Keratinocyte (primary cell): ENCODE data around the gene LRRD1. TPM values are rescaled to one million over a fixed set of nuclear protein-coding genes. Genes with fewer than 3 reads are reported as not detected.

ENCODE experiments used
- DNase-seq: peaks from one replicate; pipeline ENCODE4 v3.0.0-alpha.2; 2011; ENCODE audit warnings: low read depth, missing footprints, low spot score
- FAIRE-seq: peaks from 2 replicates; lab custom pipeline; 2011; peaks lifted over from hg19 to GRCh38; lab: Jason Lieb, UNC
- H2AFZ ChIP-seq: 2 replicates; pipeline ENCODE4 v1.6.0; 2012; ENCODE audit warnings: low read length, control low read depth, inconsistent platforms; ENCODE audit not compliant: control insufficient read depth
- H3K27ac ChIP-seq: 2 replicates; pipeline ENCODE4 v1.5.1; 2011; ENCODE audit warnings: low read length; ENCODE audit not compliant: control insufficient read depth, insufficient read depth
- H3K27me3 ChIP-seq: 3 replicates; pipeline ENCODE4 v1.6.0; 2011; ENCODE audit warnings: low read length; ENCODE audit not compliant: control insufficient read depth, insufficient read depth; ENCODE audit errors: extremely low read depth
- H3K36me3 ChIP-seq, 2 experiments: 2 replicates in 1 of 2; 3 replicates in 1 of 2; pipeline ENCODE4 v1.5.1; 2011; ENCODE audit warnings: low read length in 2 of 2, mild to moderate bottlenecking in 1 of 2; ENCODE audit not compliant: control insufficient read depth in 2 of 2, insufficient read depth in 2 of 2; ENCODE audit errors: extremely low read depth in 1 of 2
- H3K4me1 ChIP-seq: 3 replicates; pipeline ENCODE4 v1.5.1; 2011; ENCODE audit warnings: low read length; ENCODE audit not compliant: control insufficient read depth, insufficient read depth; ENCODE audit errors: extremely low read depth
- H3K4me2 ChIP-seq: 3 replicates; pipeline ENCODE4 v1.6.0; 2011; ENCODE audit warnings: low read depth, low read length; ENCODE audit not compliant: control insufficient read depth, insufficient read depth; ENCODE audit errors: extremely low read depth
- H3K4me3 ChIP-seq, 3 experiments: fragments of 200-600 bp in 1 of 3; sonication (generic) in 1 of 3; 2 replicates in 2 of 3; 3 replicates in 1 of 3; pipeline ENCODE4 v1.5.1; 2011 to 2016; ENCODE audit warnings: low read length in 3 of 3, mild to moderate bottlenecking in 3 of 3, control low read depth in 2 of 3, inconsistent platforms in 1 of 3, low read depth in 1 of 3, mixed read lengths in 1 of 3, mixed run types in 1 of 3, moderate library complexity in 1 of 3; ENCODE audit not compliant: control insufficient read depth in 2 of 3, insufficient read depth in 2 of 3; ENCODE audit errors: extremely low read depth in 1 of 3
- H3K79me2 ChIP-seq: 2 replicates; pipeline ENCODE4 v1.6.0; 2012; ENCODE audit warnings: low read length; ENCODE audit not compliant: control insufficient read depth, insufficient read depth
- H3K9ac ChIP-seq: 3 replicates; pipeline ENCODE4 v1.6.0; 2011; ENCODE audit warnings: low read length; ENCODE audit not compliant: control insufficient read depth, insufficient read depth; ENCODE audit errors: extremely low read depth
- H3K9me1 ChIP-seq: 3 replicates; pipeline ENCODE4 v1.6.0; 2011; ENCODE audit warnings: low read length; ENCODE audit not compliant: control insufficient read depth, insufficient read depth; ENCODE audit errors: extremely low read depth
- H3K9me3 ChIP-seq: 2 replicates; pipeline ENCODE4 v1.5.1; 2012; ENCODE audit warnings: low read depth, low read length; ENCODE audit not compliant: control insufficient read depth
- H4K20me1 ChIP-seq: 3 replicates; pipeline ENCODE4 v1.6.0; 2011; ENCODE audit warnings: low read length; ENCODE audit not compliant: control insufficient read depth, insufficient read depth; ENCODE audit errors: extremely low read depth
- CTCF ChIP-seq, 3 experiments: IDR thresholded peaks in 1 of 3; conservative IDR thresholded peaks in 1 of 3; optimal IDR thresholded peaks in 1 of 3; 2 replicates in 2 of 3; 3 replicates in 1 of 3; pipeline versions ENCODE3 to v1.5.1; 2011; ENCODE audit warnings: low read length in 3 of 3, mild to moderate bottlenecking in 3 of 3, moderate library complexity in 2 of 3, control low read depth in 1 of 3, inconsistent platforms in 1 of 3; ENCODE audit not compliant: insufficient read depth in 2 of 3; ENCODE audit errors: extremely low read depth in 1 of 3
- EZH2 ChIP-seq: IDR thresholded peaks from one replicate; pipeline ENCODE4 v1.6.1; 2012; ENCODE audit warnings: inconsistent platforms, mild to moderate bottlenecking, low read length, moderate library complexity
- dilution Hi-C: fragments of 300-500 bp; cut with MboI; formaldehyde crosslinking; loops from one replicate; pipeline ENCODE4 v1.7.0; 2020; ENCODE audit warnings: low sequenced_read_pairs; ENCODE audit not compliant: extremely low pct_ligation_motif_present
- polyA plus RNA-seq, 5 experiments: library from polyadenylated mRNA; depleted of rRNA in 3 of 5; stranded (reverse) in 3 of 5; stranded (forward) in 1 of 5; unstranded in 1 of 5; fragments of >200 nt; gene quantifications; 1 replicate in 1 of 5; 2 replicates in 3 of 5; 3 replicates in 1 of 5; pipeline versions ENCODE4 v1.2.1 to v1.2.3, GENCODE V29; 2011 to 2012; ENCODE audit warnings: missing spikeins in 2 of 5, low read depth in 1 of 5, low replicate concordance in 1 of 5

The LRRD1 gene
- polyA plus RNA-seq, 1 donor (not counting 4 experiments of a cell fraction or from before 2014, with no cell fraction given) = 0.04 TPM

DNA sequence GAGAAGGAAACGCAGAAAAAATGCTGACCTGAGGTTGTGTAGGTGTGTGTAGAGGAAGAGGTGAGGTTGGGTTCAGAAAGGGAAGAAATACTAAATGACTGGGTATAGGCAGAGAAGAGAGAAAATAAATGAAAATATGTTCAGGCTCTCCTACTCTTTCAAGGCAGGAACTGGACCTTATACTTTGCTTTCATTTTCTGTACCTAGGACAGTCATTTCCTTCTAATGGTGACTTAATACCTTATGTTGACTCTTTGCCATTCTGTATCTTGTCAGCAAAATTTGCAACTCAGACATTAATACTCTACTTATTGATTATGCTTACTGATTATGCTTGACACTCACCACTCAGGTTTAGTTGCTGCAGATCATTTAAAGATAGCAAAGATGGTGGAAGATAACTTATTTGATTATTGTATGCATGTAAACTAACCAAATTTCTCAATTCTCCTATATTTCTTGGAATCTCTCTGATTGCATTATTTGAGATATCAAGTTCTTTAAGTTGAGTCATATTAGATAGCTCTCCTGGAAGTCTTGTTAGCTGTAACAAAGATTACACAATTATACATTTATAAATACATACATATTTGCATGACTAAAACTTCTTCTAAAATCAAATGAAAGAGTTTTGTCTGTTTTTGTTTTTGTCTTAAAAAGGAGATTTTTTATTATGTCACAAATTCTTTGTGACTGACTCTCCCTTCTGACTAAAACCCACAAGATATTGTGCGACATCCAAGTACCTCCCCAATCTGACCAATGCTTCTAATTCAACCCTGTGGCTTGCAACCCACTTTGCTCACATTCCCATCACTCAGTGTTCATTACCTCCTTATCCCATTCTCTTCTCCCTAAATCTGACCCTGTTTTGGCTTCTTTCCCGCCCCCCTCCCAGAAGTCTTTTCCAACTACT, 20.0 kb downstream of the LRRD1 start:
- no peaks in the 10 kb centered on the region for H3K79me2 ChIP-seq
- no peak overlapping the region for H2AFZ ChIP-seq
- no peak overlapping the region for H3K27ac ChIP-seq
- no peak for DNase-seq
- H3K9ac ChIP-seq = no peak overlapping the region
- dilution Hi-C loops = no loop called here
- H4K20me1 ChIP-seq = no peaks in the 10 kb centered on the region
- H3K9me3 ChIP-seq = no peaks in the 10 kb centered on the region
- no peak for TF ChIP-seq CTCF (optimal IDR thresholded peaks at IDR 0.05 in 1 of 3, IDR thresholded peaks at IDR 0.05 in 1 of 3, conservative IDR thresholded peaks at IDR 0.05 in 1 of 3; ENCODE audit: extremely low read depth in 1 of 3, insufficient read depth in 2 of 3, low read length in 3 of 3)
- no peak for TF ChIP-seq EZH2
- no peaks in the 10 kb centered on the region for H3K27me3 ChIP-seq
- no peak for FAIRE-seq
- no peaks in the 10 kb centered on the region for H3K36me3 ChIP-seq
- H3K4me3 ChIP-seq = no peak overlapping the region
- H3K9me1 ChIP-seq = no peaks in the 10 kb centered on the region
- H3K4me1 ChIP-seq = peaks cover 4% of the 10 kb centered on the region
- H3K4me2 ChIP-seq = no peak overlapping the region

DNA sequence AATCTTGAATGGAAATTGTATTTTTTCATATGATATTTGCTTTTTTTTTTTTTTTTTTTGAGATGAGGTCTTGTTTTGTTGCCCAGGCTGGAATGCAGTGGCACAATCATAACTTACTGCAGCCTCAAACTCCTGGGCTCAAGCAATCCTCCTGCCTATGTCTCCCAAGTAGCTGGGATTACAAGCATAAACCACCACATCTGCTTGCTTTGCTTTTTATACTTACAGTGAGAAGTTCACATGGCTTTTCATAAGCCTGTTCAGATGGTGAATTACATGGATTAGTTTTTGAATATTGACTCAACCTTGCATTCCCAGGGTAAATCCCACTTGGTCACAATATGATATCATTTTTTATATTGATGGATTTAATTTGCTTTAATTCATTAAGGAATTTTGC, 22.0 kb downstream of the LRRD1 start:
- FAIRE-seq (no peak), DNase-seq (no peak)
- Histone ChIP-seq H3K36me3 (no peaks in the 10 kb centered on the region), H3K4me1 (peaks cover 4% of the 10 kb centered on the region), H3K9me3 (no peaks in the 10 kb centered on the region), H3K79me2 (no peaks in the 10 kb centered on the region), H2AFZ (no peak overlapping the region), H3K27me3 (no peaks in the 10 kb centered on the region), H3K9ac (no peak overlapping the region), H3K9me1 (no peaks in the 10 kb centered on the region), H3K4me3 (no peak overlapping the region), H4K20me1 (no peaks in the 10 kb centered on the region), H3K4me2 (no peak overlapping the region), H3K27ac (no peak overlapping the region)
- dilution Hi-C loops = no loop called here
- TF ChIP-seq EZH2 = no peak
- no peak for TF ChIP-seq CTCF (optimal IDR thresholded peaks at IDR 0.05 in 1 of 3, IDR thresholded peaks at IDR 0.05 in 1 of 3, conservative IDR thresholded peaks at IDR 0.05 in 1 of 3; ENCODE audit: extremely low read depth in 1 of 3, insufficient read depth in 2 of 3, low read length in 3 of 3)
